ENCODE results near the gene CDCA4.

DNA sequence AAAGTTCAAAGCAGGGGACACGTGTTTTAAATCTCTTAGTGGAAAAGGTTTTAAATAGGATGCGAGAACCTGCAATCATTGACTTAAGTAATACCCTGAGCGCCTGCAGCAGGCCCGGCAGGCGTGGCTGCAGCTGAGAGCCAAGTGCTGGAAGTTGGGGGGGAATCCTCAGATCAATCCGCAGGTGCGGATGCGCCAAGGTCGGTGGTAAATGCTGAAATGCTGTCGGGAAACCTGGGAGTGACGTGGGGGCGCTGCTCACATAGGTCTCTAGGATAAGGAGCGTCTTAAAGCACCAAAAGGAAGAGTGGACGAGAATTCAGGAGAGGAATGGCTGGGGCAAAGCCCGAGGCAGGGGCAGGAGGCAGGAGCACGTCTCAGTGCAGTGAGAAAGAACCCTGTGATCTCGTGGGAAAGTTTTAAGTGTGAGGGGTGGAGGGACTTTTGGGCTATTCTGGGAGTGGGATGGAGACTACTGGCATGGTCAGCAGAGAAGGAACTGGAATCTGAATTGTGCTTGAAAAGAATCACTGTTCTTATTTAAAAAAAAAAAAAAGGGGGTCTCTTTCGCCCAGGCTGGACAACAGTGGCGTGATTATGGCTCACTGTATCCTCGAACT, 883 bp upstream of the CDCA4 start:
- TF ChIP-seq EZH2 (IDR thresholded peaks at IDR 0.05; ENCODE audit: insufficient read depth, poor library complexity, severe bottlenecking) (no peak), EZH2phosphoT487 (IDR thresholded peaks at IDR 0.05; ENCODE audit: insufficient read depth, low read depth) (no peak)
